Measurements from ENCODE around the gene PCDH9. TPM values are rescaled to one million over a fixed set of nuclear protein-coding genes. Genes with fewer than 3 reads are reported as not detected.

Gene PCDH9
- total RNA-seq, 1 donor from 2014 or later, result 3.7 TPM

- no peak for TF ChIP-seq CTCF (IDR thresholded peaks at IDR 0.05)
- TF ChIP-seq POLR2AphosphoS5 (IDR thresholded peaks at IDR 0.05; ENCODE audit: insufficient read depth in 1 of 2, low read depth in 1 of 2), result no peak
- TF ChIP-seq POLR2A (IDR thresholded peaks at IDR 0.05), result no peak
These were observed 740.5 kb downstream of the PCDH9 start for GRCh38 chr13:66489586-66489985.

GRCh38 chr13:66489172-66489571 is 741.0 kb downstream of the PCDH9 start:
- Histone ChIP-seq H3K27ac (no peak overlapping the region), H3K36me3 (no peaks in the 10 kb centered on the region), H3K4me3 (no peak overlapping the region), H3K4me1 (no peaks in the 10 kb centered on the region), H3K27me3 (no peaks in the 10 kb centered on the region), H3K9me3 (no peaks in the 10 kb centered on the region)
- DNase-seq (ENCODE audit: extremely low spot score in 2 of 2), result no peak
- intact Hi-C loops (cut with DNase I), result no loop called here
- TF ChIP-seq POLR2A (IDR thresholded peaks at IDR 0.05) (no peak), CTCF (IDR thresholded peaks at IDR 0.05) (no peak), POLR2AphosphoS5 (IDR thresholded peaks at IDR 0.05; ENCODE audit: insufficient read depth in 1 of 2, low read depth in 1 of 2) (no peak)

More at GRCh38 chr13:66489586-66489985, 740.5 kb downstream of the PCDH9 start:
- no peak for DNase-seq (ENCODE audit: extremely low spot score in 2 of 2)
- intact Hi-C loops (cut with DNase I), result no loop called here
- Histone ChIP-seq H3K4me1 (no peaks in the 10 kb centered on the region), H3K9me3 (no peaks in the 10 kb centered on the region), H3K27me3 (no peaks in the 10 kb centered on the region), H3K27ac (no peak overlapping the region), H3K36me3 (no peaks in the 10 kb centered on the region), H3K4me3 (no peak overlapping the region)

- intact Hi-C loops (cut with DNase I), result no loop called here
- Histone ChIP-seq H3K9me3 (no peaks in the 10 kb centered on the region), H3K27ac (no peak overlapping the region), H3K4me3 (no peak overlapping the region), H3K36me3 (no peaks in the 10 kb centered on the region), H3K4me1 (no peaks in the 10 kb centered on the region), H3K27me3 (no peaks in the 10 kb centered on the region)
- DNase-seq (ENCODE audit: extremely low spot score in 2 of 2), result no peak
- no peak for TF ChIP-seq CTCF (IDR thresholded peaks at IDR 0.05)
These were observed 746.4 kb downstream of the PCDH9 start for GRCh38 chr13:66483712-66484111.

- H3K27ac ChIP-seq, result no peak overlapping the region
- no peak for TF ChIP-seq POLR2A (IDR thresholded peaks at IDR 0.05)
- no peak for TF ChIP-seq POLR2AphosphoS5 (IDR thresholded peaks at IDR 0.05; ENCODE audit: insufficient read depth in 1 of 2, low read depth in 1 of 2)
- no peak for TF ChIP-seq CTCF (IDR thresholded peaks at IDR 0.05)
- H3K36me3 ChIP-seq, result no peaks in the 10 kb centered on the region
- H3K9me3 ChIP-seq, result no peaks in the 10 kb centered on the region
- no peak for DNase-seq (ENCODE audit: extremely low spot score in 2 of 2)
- intact Hi-C loops (cut with DNase I), result no loop called here
- no peaks in the 10 kb centered on the region for H3K27me3 ChIP-seq
- H3K4me1 ChIP-seq, result no peaks in the 10 kb centered on the region
- H3K4me3 ChIP-seq, result no peak overlapping the region
These were observed 747.3 kb downstream of the PCDH9 start for GRCh38 chr13:66482836-66483235.

- no peak for DNase-seq (ENCODE audit: extremely low spot score in 2 of 2)
- no peaks in the 10 kb centered on the region for H3K9me3 ChIP-seq
- H3K4me3 ChIP-seq, result no peak overlapping the region
- H3K27ac ChIP-seq, result no peak overlapping the region
- H3K27me3 ChIP-seq, result no peaks in the 10 kb centered on the region
- intact Hi-C loops (cut with DNase I), result no loop called here
- H3K4me1 ChIP-seq, result no peaks in the 10 kb centered on the region
- TF ChIP-seq POLR2AphosphoS5 (IDR thresholded peaks at IDR 0.05; ENCODE audit: insufficient read depth in 1 of 2, low read depth in 1 of 2) (no peak), CTCF (IDR thresholded peaks at IDR 0.05) (no peak), POLR2A (IDR thresholded peaks at IDR 0.05) (no peak)
- no peaks in the 10 kb centered on the region for H3K36me3 ChIP-seq
These were observed 752.3 kb downstream of the PCDH9 start for GRCh38 chr13:66477816-66478215.
